Spleen (tissue), 11 donors: ENCODE measurements around the gene HEXD. TPM values are rescaled to one million over a fixed set of nuclear protein-coding genes. Genes with fewer than 3 reads are reported as not detected.
"Not testable (repeated sequence)": the region's sequence is repeated elsewhere in the genome, so short reads cannot be mapped to it uniquely, and the experiment has no call there.

ENCODE experiments used
- DNase-seq: peaks from one replicate; pipeline ENCODE4 v3.0.0-alpha.2; 2020
- H3K27ac ChIP-seq, 8 donors: fragments of 200-600 bp; sonication (generic) in 7 of 8; 1 replicate in 4 of 8; 2 replicates in 4 of 8; pipeline versions ENCODE4 v1.5.0 to v1.8.0; 2016 to 2021; ENCODE audit warnings: inconsistent platforms in 4 of 8, mild to moderate bottlenecking in 4 of 8, moderate library complexity in 1 of 8
- H3K27me3 ChIP-seq, 7 donors: fragments of 200-600 bp; sonication (generic) in 6 of 7; replicated peaks in 1 of 7; 1 replicate in 4 of 7; 2 replicates in 3 of 7; pipeline versions ENCODE4 v1.5.0 to v1.8.0; 2016 to 2021; ENCODE audit warnings: inconsistent platforms in 3 of 7, mild to moderate bottlenecking in 1 of 7
- H3K36me3 ChIP-seq, 6 donors: fragments of 200-600 bp; sonication (generic) in 5 of 6; 1 replicate in 4 of 6; 2 replicates in 2 of 6; pipeline versions ENCODE4 v1.5.0 to v1.8.0; 2016 to 2021; ENCODE audit warnings: inconsistent platforms in 2 of 6
- H3K4me1 ChIP-seq, 6 donors: fragments of 200-600 bp; sonication (generic) in 5 of 6; 1 replicate in 3 of 6; 2 replicates in 3 of 6; pipeline versions ENCODE4 v1.5.0 to v1.8.0; 2016 to 2021; ENCODE audit warnings: inconsistent platforms in 3 of 6
- H3K4me3 ChIP-seq, 8 donors: fragments of 200-600 bp; sonication (generic) in 7 of 8; 1 replicate in 4 of 8; 2 replicates in 4 of 8; pipeline versions ENCODE4 v1.5.0 to v1.8.0; 2016 to 2021; ENCODE audit warnings: inconsistent platforms in 4 of 8, mild to moderate bottlenecking in 4 of 8, moderate library complexity in 2 of 8
- H3K9me3 ChIP-seq, 8 donors: fragments of 200-600 bp; sonication (generic) in 7 of 8; 1 replicate in 4 of 8; 2 replicates in 4 of 8; pipeline versions ENCODE4 v1.5.0 to v1.8.0; 2016 to 2021; ENCODE audit warnings: inconsistent platforms in 4 of 8
- POLR2A ChIP-seq, 3 donors: fragments of 450-650 bp; IDR thresholded peaks; one replicate each; pipeline ENCODE4 v1.5.1; 2017; ENCODE audit warnings: antibody characterized with exemption in 3 of 3, mild to moderate bottlenecking in 1 of 3
- POLR2AphosphoS5 ChIP-seq, 3 donors: sonication (generic); formaldehyde crosslinking; IDR thresholded peaks; one replicate each; pipeline ENCODE4 v1.5.1; 2017; ENCODE audit warnings: antibody characterized with exemption in 3 of 3
- WGBS, 5 donors: extraction: QIAGEN DNeasy Blood & Tissue Kit in 3 of 5; methylation state at CpG; one replicate each; pipeline versions ENCODE4 v1.1.5 to v1.1.7; 2013 to 2018; 5-methylcytosine and 5-hydroxymethylcytosine counted together
- intact Hi-C: fragments of 100-400 bp; cut with DNase I; formaldehyde crosslinking; loops from one replicate; pipeline ENCODE4 v1.15.0; 2023; ENCODE audit warnings: low total_unique reads
- polyA plus RNA-seq, 3 donors: library from polyadenylated mRNA; stranded (reverse); fragments of 200-250 nt; gene quantifications; one replicate each; pipeline ENCODE4 v1.2.1, GENCODE V29; 2013
- total RNA-seq, 7 donors: library from RNA; depleted of rRNA in 3 of 7; stranded (reverse); fragments of >200 nt in 3 of 7; fragmentation: NEBNext Ultra II Directional in 4 of 7; extraction: Animal tissue kit (Norgen Biotek cat#: 25700) in 4 of 7; gene quantifications; one replicate each; pipeline versions ENCODE4 v1.1.0 to v1.2.1, GENCODE V29; 2016 to 2021
- TF ChIP-seq, protein P1 (sequence below), 11 experiments: fragments of 200-600 bp in 7 of 11; fragments of 450-650 bp in 4 of 11; sonication (generic) in 4 of 11; IDR thresholded peaks in 8 of 11; conservative IDR thresholded peaks in 3 of 11; 1 replicate in 7 of 11; 2 replicates in 4 of 11; pipeline versions ENCODE4 v1.4.0 to v1.8.0; 2016 to 2021; ENCODE audit warnings: antibody characterized with exemption in 11 of 11, inconsistent platforms in 4 of 11, mild to moderate bottlenecking in 1 of 11
- donor health status: healthy with polysubstance abuse.
- donor health status: DM: no; HTN: no; CAD: no; lungs with moderate emphysema.
- donor health status: DM: no; HTN: no; CAD: no.
- donor health status: Bipolar disorder and iron deficiency.
- donor health status: healthy.
- donor health status: DM: no; HTN: no; CAD: no.
- donor health status: DM: yes; HTN: yes; CAD: no.

The HEXD gene
- total and polyA plus RNA-seq, 10 donors, result 62.3 to 272 (median 74.7) TPM

DNA sequence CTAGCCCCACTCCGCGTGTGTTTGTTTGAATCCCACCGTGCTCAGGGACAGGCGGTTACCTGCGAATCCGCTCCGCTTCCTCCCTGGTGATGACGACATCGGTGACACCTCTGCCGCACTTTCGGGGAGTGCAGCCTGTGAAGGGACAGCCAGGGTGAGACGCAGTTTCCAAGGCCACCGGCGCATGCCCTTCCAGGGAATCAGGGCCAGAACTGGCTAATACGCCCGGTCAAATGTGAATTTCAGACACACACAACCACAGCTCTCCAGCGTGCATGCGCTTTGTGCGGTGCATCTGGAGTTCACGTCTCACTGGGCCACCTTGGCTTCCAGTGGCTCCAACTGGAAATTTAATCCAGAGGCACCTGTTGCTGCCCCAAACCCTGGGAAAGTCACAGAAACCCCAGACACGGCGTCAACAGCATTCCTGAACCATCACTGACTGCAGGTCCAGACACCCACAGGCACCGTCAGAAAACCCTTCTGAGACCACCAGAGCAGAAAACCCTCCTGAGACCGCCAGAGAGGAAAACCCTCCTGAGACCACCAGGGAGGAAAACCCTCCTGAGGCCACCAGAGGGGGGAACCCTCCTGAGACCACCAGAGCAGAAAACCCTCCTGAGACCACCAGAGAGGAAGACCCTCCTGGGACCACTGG, 6.6 kb upstream of the HEXD start:
- TF ChIP-seq POLR2AphosphoS5 (IDR thresholded peaks at IDR 0.05), result no peak
- TF ChIP-seq, protein P1, sequence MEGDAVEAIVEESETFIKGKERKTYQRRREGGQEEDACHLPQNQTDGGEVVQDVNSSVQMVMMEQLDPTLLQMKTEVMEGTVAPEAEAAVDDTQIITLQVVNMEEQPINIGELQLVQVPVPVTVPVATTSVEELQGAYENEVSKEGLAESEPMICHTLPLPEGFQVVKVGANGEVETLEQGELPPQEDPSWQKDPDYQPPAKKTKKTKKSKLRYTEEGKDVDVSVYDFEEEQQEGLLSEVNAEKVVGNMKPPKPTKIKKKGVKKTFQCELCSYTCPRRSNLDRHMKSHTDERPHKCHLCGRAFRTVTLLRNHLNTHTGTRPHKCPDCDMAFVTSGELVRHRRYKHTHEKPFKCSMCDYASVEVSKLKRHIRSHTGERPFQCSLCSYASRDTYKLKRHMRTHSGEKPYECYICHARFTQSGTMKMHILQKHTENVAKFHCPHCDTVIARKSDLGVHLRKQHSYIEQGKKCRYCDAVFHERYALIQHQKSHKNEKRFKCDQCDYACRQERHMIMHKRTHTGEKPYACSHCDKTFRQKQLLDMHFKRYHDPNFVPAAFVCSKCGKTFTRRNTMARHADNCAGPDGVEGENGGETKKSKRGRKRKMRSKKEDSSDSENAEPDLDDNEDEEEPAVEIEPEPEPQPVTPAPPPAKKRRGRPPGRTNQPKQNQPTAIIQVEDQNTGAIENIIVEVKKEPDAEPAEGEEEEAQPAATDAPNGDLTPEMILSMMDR (IDR thresholded peaks at IDR 0.05 in 8 of 11, conservative IDR thresholded peaks at IDR 0.05 in 3 of 11), result no peak
- no peak overlapping the region for H3K4me3 ChIP-seq
- no peak for DNase-seq
- intact Hi-C loops, result no loop called here
- H3K36me3 ChIP-seq, result peaks cover 0 to 45% (median 17%) of the 10 kb centered on the region in 6 donors
- no peaks in the 10 kb centered on the region for H3K9me3 ChIP-seq
- WGBS, 5 donors, result 91 to 96% (median 94%) methylated on average over 24 of the region's 24 CpGs
- H3K4me1 ChIP-seq, result peaks cover 0 to 42% (median 21%) of the 10 kb centered on the region in 6 donors
- H3K27me3 ChIP-seq, result no peaks in the 10 kb centered on the region
- H3K27ac ChIP-seq, result no peak overlapping the region

DNA sequence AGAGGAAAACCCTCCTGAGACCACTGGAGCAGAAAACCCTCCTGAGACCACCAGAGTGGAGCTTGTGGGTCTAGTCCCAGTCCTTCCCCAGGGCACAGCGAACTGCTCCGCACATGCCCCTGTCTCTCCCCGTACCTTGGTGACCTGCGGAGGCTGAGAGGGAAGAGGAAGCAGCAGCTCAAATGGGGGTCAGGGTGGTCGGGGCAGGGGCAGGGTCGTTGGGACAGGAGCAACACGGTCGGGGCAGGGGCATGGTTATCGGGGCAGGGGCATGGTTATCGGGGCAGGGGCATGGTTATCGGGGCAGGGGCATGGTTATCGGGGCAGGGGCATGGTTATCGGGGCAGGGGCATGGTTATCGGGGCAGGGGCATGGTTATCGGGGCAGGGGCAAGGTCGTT, 6.1 kb upstream of the HEXD start:
- DNase-seq, H3K9me3 ChIP-seq, H3K27ac ChIP-seq, intact Hi-C loops, H3K27me3 ChIP-seq, H3K4me3 ChIP-seq: not testable (repeated sequence)
- peaks cover 0 to 45% (median 22%) of the 10 kb centered on the region in 6 donors for H3K4me1 ChIP-seq
- WGBS, 5 donors, result 85 to 92% (median 87%) methylated on average over 14 to 16 of the region's 16 CpGs
- peaks cover 0 to 45% (median 17%) of the 10 kb centered on the region in 6 donors for H3K36me3 ChIP-seq

DNA sequence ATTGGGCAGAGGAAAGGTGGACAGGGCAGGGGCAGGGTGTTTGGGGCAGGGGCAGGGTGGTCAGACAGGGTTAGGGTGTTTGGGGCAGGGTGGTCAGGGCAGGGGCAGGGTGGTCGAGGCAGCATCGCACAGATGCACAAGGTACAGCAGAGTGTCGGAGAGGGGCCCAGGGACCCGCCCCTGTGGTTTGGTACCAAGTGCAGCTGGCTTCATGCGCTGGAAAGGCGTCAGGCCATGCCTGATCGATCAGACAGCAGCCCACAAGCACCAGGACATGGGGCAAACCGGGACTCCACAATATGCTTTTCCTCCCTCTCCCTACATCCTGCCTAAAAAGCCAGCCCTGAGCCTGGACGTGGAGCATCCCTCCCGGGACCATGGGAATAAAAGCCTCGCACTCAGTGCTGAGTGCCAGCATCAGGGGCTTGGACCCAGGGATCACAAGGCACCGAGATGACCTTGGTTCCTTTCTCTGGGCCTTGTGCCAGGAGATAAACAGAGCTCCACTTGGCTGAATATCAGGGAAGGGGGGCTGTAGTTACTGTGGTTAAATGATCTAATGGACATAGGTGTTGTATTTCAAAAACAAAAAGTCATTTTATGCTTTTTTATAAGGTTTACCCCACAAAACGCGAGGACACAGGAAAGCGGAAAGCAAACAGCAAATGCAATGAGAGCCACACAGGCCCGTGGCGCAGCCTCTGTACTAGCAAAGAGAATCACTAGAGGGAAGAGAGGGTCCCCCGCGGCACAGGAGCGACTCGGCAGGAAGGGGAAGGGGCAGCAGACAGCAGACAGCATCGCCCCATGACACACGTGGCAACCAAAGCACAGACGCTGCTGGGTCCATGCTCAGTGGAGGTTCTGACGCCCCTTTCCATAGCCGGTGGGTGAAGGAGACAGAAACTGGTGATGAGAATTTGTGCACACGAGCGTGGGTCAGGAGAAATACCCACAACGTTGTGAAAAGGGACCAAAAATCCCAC, 5.3 kb upstream of the HEXD start:
- H3K27ac ChIP-seq, result no peak overlapping the region
- intact Hi-C loops, result no loop called here
- peaks cover 3 to 45% (median 25%) of the 10 kb centered on the region in 6 donors for H3K4me1 ChIP-seq
- WGBS, 5 donors, result 81 to 88% (median 83%) methylated on average over 29 of the region's 29 CpGs
- no peak overlapping the region for H3K4me3 ChIP-seq
- H3K9me3 ChIP-seq, result no peaks in the 10 kb centered on the region
- H3K36me3 ChIP-seq, result peaks cover 0 to 45% (median 17%) of the 10 kb centered on the region in 6 donors
- no peak for DNase-seq
- no peak for TF ChIP-seq POLR2AphosphoS5 (IDR thresholded peaks at IDR 0.05)
- H3K27me3 ChIP-seq, result no peaks in the 10 kb centered on the region

DNA sequence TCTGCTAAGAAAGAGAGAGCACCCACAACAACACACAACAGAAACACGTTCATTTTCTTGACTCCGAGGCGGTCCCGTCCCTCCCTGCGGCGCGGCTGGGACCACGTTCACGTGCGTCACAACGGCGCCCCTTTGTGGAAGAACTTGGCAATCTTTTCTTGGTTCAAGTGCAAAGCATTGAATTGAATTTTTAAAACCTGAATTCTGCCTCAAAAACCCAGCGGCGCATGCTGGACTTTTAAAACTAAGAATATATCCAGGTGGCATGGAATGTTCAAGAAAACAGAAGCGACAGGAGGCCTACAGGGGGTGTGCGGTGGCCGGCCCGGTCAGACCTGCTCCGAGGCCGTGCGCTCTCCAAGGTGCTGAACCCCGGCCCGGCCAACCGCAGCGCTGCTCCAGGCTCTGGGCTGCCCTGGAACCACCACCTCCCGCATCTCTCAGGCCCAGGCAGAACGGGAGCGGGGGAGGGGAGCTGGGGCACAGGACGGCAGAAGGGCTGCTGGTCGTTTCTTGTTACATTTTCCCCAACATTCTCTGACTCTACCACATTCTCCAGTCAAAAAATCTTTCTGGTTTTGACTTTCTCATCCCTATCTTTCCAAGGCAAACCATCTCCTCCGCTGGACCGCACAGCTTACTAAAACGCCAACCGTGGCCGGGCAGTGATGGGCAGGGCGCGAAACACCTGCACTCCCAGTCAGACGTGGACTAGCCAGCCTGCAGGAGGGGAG, 3.4 kb upstream of the HEXD start:
- no peaks in the 10 kb centered on the region for H3K9me3 ChIP-seq
- TF ChIP-seq POLR2A (IDR thresholded peaks at IDR 0.05) (no peak), POLR2AphosphoS5 (IDR thresholded peaks at IDR 0.05) (peak in 2 of 3 donors; percentile 30 to 64)
- TF ChIP-seq, protein P1 (IDR thresholded peaks at IDR 0.05 in 8 of 11, conservative IDR thresholded peaks at IDR 0.05 in 3 of 11), result peak; percentile 23 to 80 (median 70)
- H3K4me3 ChIP-seq, result peak overlapping the region in 1 of 8 donors; percentile 14
- intact Hi-C loops, result loop anchor here (2.0 kb wide), 1 partner anchor 64 kb away; no protein-coding TSS in a partner anchor
- H3K36me3 ChIP-seq, result peaks cover 0 to 29% (median 9%) of the 10 kb centered on the region in 6 donors
- peak; percentile 88 for DNase-seq
- WGBS, 5 donors, result 21 to 28% (median 25%) methylated on average over 37 to 38 of the region's 38 CpGs
- H3K27me3 ChIP-seq, result no peaks in the 10 kb centered on the region
- H3K4me1 ChIP-seq, result peaks cover 15 to 51% (median 34%) of the 10 kb centered on the region in 6 donors
- no peak overlapping the region for H3K27ac ChIP-seq
